H9 (cell line): Measurements from ENCODE around the gene ELAVL4. TPM values are rescaled to one million over a fixed set of nuclear protein-coding genes. Genes with fewer than 3 reads are reported as not detected.

Source experiments
- DNase-seq: peaks from one replicate; pipeline ENCODE4 v3.0.0-alpha.2; 2017
- H2AFZ ChIP-seq: one replicate; pipeline ENCODE4 v1.6.1; 2013; ENCODE audit warnings: mild to moderate bottlenecking, low read length, control low read depth, moderate library complexity
- H2AK5ac ChIP-seq: 2 replicates; pipeline ENCODE4 v1.6.1; 2013; ENCODE audit warnings: low read length, control low read depth, mixed read lengths; ENCODE audit not compliant: insufficient read length
- H2BK120ac ChIP-seq: one replicate; pipeline ENCODE4 v1.6.1; 2013; ENCODE audit warnings: low read depth, mild to moderate bottlenecking, low read length, control low read depth, inconsistent platforms; ENCODE audit not compliant: poor library complexity, severe bottlenecking
- H2BK12ac ChIP-seq: 2 replicates; pipeline ENCODE4 v1.6.1; 2013; ENCODE audit warnings: low read length, control low read depth, mixed read lengths, low read depth; ENCODE audit not compliant: insufficient read length
- H2BK15ac ChIP-seq: 2 replicates; pipeline ENCODE4 v1.6.1; 2013; ENCODE audit warnings: low read depth, low read length, control low read depth
- H2BK20ac ChIP-seq: one replicate; pipeline ENCODE4 v1.6.1; 2013; ENCODE audit warnings: low read depth, mild to moderate bottlenecking, low read length, control low read depth, inconsistent platforms; ENCODE audit not compliant: poor library complexity, severe bottlenecking
- H2BK5ac ChIP-seq: 2 replicates; pipeline ENCODE4 v1.6.1; 2013; ENCODE audit warnings: low read length, control low read depth, mixed read lengths; ENCODE audit not compliant: insufficient read length
- H3K14ac ChIP-seq: 2 replicates; pipeline ENCODE4 v1.6.1; 2013; ENCODE audit warnings: low read length, control low read depth; ENCODE audit not compliant: insufficient read depth
- H3K18ac ChIP-seq: 2 replicates; pipeline ENCODE4 v1.6.1; 2013; ENCODE audit warnings: low read depth, mild to moderate bottlenecking, mixed read lengths, low read length, control low read depth; ENCODE audit not compliant: insufficient read length
- H3K23ac ChIP-seq: 2 replicates; pipeline ENCODE4 v1.6.1; 2013; ENCODE audit warnings: low read length, control low read depth, mixed read lengths, low read depth; ENCODE audit not compliant: insufficient read length
- H3K23me2 ChIP-seq: 2 replicates; pipeline ENCODE4 v1.6.1; 2013; ENCODE audit warnings: low read depth, mild to moderate bottlenecking, mixed read lengths, low read length, control low read depth; ENCODE audit not compliant: insufficient read length, poor library complexity, severe bottlenecking
- H3K27ac ChIP-seq: 2 replicates; pipeline ENCODE4 v1.5.1; 2013; ENCODE audit warnings: low read length, control low read depth, mixed read lengths, low read depth; ENCODE audit not compliant: insufficient read length
- H3K27me3 ChIP-seq: 2 replicates; pipeline ENCODE4 v1.6.1; 2013; ENCODE audit warnings: low read length, control low read depth, inconsistent platforms; ENCODE audit not compliant: insufficient read depth
- H3K4ac ChIP-seq: 2 replicates; pipeline ENCODE4 v1.6.1; 2013; ENCODE audit warnings: low read depth, mild to moderate bottlenecking, control low read depth, inconsistent platforms, low read length, moderate library complexity
- H3K4me1 ChIP-seq: 2 replicates; pipeline ENCODE4 v1.6.1; 2013; ENCODE audit warnings: low read length, control low read depth, inconsistent platforms; ENCODE audit not compliant: insufficient read depth
- H3K4me2 ChIP-seq: 2 replicates; pipeline ENCODE4 v1.6.1; 2013; ENCODE audit warnings: low read length, control low read depth, mixed read lengths; ENCODE audit not compliant: insufficient read length, insufficient read depth
- H3K56ac ChIP-seq: 2 replicates; pipeline ENCODE4 v1.6.1; 2013; ENCODE audit warnings: low read depth, mild to moderate bottlenecking, mixed read lengths, low read length, control low read depth; ENCODE audit not compliant: insufficient read length
- H3K79me1 ChIP-seq: 2 replicates; pipeline ENCODE4 v1.6.1; 2013; ENCODE audit warnings: low read depth, mild to moderate bottlenecking, moderate library complexity, low read length, control low read depth, inconsistent platforms; ENCODE audit not compliant: insufficient read depth, poor library complexity, severe bottlenecking
- H3K79me2 ChIP-seq: 2 replicates; pipeline ENCODE4 v1.6.1; 2013; ENCODE audit warnings: low read length, control low read depth, inconsistent platforms; ENCODE audit not compliant: insufficient read depth
- H3K9ac ChIP-seq: 2 replicates; pipeline ENCODE4 v1.6.1; 2013; ENCODE audit warnings: low read length, control low read depth, mixed read lengths; ENCODE audit not compliant: insufficient read length; ENCODE audit errors: extremely low read depth
- H3K9me3 ChIP-seq: one replicate; pipeline ENCODE4 v1.6.1; 2013; ENCODE audit warnings: low read depth, low read length, inconsistent platforms; ENCODE audit not compliant: control insufficient read depth
- H3T11ph ChIP-seq: one replicate; pipeline ENCODE4 v1.6.1; 2013; ENCODE audit warnings: mild to moderate bottlenecking, low read length, control low read depth, inconsistent platforms
- H4K20me1 ChIP-seq: one replicate; pipeline ENCODE4 v1.6.1; 2013; ENCODE audit not compliant: control insufficient read depth, insufficient read length, insufficient read depth
- H4K5ac ChIP-seq: 2 replicates; pipeline ENCODE4 v1.6.1; 2013; ENCODE audit warnings: low read depth, mild to moderate bottlenecking, mixed read lengths, low read length, control low read depth; ENCODE audit not compliant: insufficient read length
- H4K8ac ChIP-seq: replicated peaks from 2 replicates; pipeline ENCODE4 v1.6.1; 2013; ENCODE audit warnings: low read length, control low read depth, mixed read lengths, low read depth; ENCODE audit not compliant: insufficient read length
- H4K91ac ChIP-seq: 2 replicates; pipeline ENCODE4 v1.6.1; 2013; ENCODE audit warnings: low read depth, mild to moderate bottlenecking, moderate library complexity, mixed read lengths, low read length, control low read depth; ENCODE audit not compliant: insufficient read length
- H3K27ac Mint-ChIP-seq, 3 experiments: 2 replicates in 2 of 3; 3 replicates in 1 of 3; pipeline ENCODE4 v1.8.0; 2020 to 2021; ENCODE audit warnings: mixed read lengths in 3 of 3, mild to moderate bottlenecking in 1 of 3, moderate library complexity in 1 of 3
- H3K27me3 Mint-ChIP-seq: 2 replicates; pipeline ENCODE4 v1.8.0; 2021; ENCODE audit warnings: low read depth, mild to moderate bottlenecking, moderate library complexity, mixed read lengths
- H3K36me3 Mint-ChIP-seq, 3 experiments: 2 replicates in 2 of 3; 3 replicates in 1 of 3; pipeline ENCODE4 v1.8.0; 2020 to 2021; ENCODE audit warnings: low read depth in 3 of 3, mixed read lengths in 3 of 3; ENCODE audit not compliant: insufficient read depth in 1 of 3
- H3K4me1 Mint-ChIP-seq, 2 experiments: 2 replicates each; pipeline ENCODE4 v1.8.0; 2020; ENCODE audit warnings: mixed read lengths in 2 of 2
- H3K4me3 Mint-ChIP-seq, 2 experiments: 2 replicates in 1 of 2; 3 replicates in 1 of 2; pipeline ENCODE4 v1.8.0; 2020 to 2021; ENCODE audit warnings: mild to moderate bottlenecking in 2 of 2, mixed read lengths in 2 of 2, moderate library complexity in 1 of 2
- H3K9me3 Mint-ChIP-seq, 2 experiments: 2 replicates in 1 of 2; 3 replicates in 1 of 2; pipeline ENCODE4 v1.8.0; 2020; ENCODE audit warnings: mild to moderate bottlenecking in 2 of 2, mixed read lengths in 2 of 2, moderate library complexity in 1 of 2
- CTCF ChIP-seq: fragments of 200-600 bp; sonication (generic); conservative IDR thresholded peaks from 3 replicates; pipeline ENCODE4 v1.8.0; 2021; ENCODE audit warnings: antibody characterized with exemption, mild to moderate bottlenecking
- WGBS: extraction: QIAGEN DNeasy Blood & Tissue Kit; methylation state at CpG from one replicate; pipeline ENCODE4 v1.1.7; 2013; ENCODE audit warnings: missing lambda C conversion rate, low lambda C conversion rate, mixed read lengths; ENCODE audit not compliant: insufficient read length; ENCODE audit errors: extremely low coverage; 5-methylcytosine and 5-hydroxymethylcytosine counted together
- total RNA-seq: library from RNA; stranded (reverse); gene quantifications from 2 replicates; pipeline ENCODE4 v1.2.1, GENCODE V29; 2021

ELAVL4 gene
- total RNA-seq, 1 experiment from 2014 or later, result not detected

GRCh38 chr1:50109647-50110075 is 941 bp downstream of the ELAVL4 start:
- no peaks in the 10 kb centered on the region for H3K27me3 ChIP-seq
- H2AFZ ChIP-seq, result no peak overlapping the region
- peaks cover 0 to 5% of the 10 kb centered on the region in 2 experiments; a peak in 1 of 4 replicates for H3K4me1 Mint-ChIP-seq
- no peak overlapping the region for H3K27ac Mint-ChIP-seq
- H3K9me3 Mint-ChIP-seq, result peaks cover 0 to 86% of the 10 kb centered on the region in 2 experiments; a peak in 2 of 5 replicates
- no peak overlapping the region for H3K9ac ChIP-seq
- no peak overlapping the region for H3K14ac ChIP-seq
- H3K27me3 Mint-ChIP-seq, result no peaks in the 10 kb centered on the region; the same call in 1 of the 2 replicates
- H3K9me3 ChIP-seq, result no peaks in the 10 kb centered on the region
- peaks cover 3% of the 10 kb centered on the region; the same call in 1 of the 2 replicates for H3K4me1 ChIP-seq
- no peak overlapping the region for H2BK120ac ChIP-seq
- H3K18ac ChIP-seq, result no peak overlapping the region
- no peak overlapping the region for H4K8ac ChIP-seq
- no peak overlapping the region for H3K4ac ChIP-seq
- H3K36me3 Mint-ChIP-seq, result peaks cover 0 to 28% (median 0%) of the 10 kb centered on the region in 3 experiments; a peak in 2 of 7 replicates
- TF ChIP-seq CTCF, result no peak
- no peak overlapping the region for H3K27ac ChIP-seq
- no CpG with 5 or more reads among the region's 8 CpGs for WGBS
- no peak overlapping the region for H2BK15ac ChIP-seq
- H3T11ph ChIP-seq, result no peak overlapping the region
- H3K4me3 Mint-ChIP-seq, result no peak overlapping the region
- H4K5ac ChIP-seq, result no peak overlapping the region
- no peak overlapping the region for H2BK12ac ChIP-seq
- no peak overlapping the region for H3K4me2 ChIP-seq
- no peak overlapping the region for H2AK5ac ChIP-seq
- no peak overlapping the region for H3K56ac ChIP-seq
- no peak overlapping the region for H2BK5ac ChIP-seq
- H2BK20ac ChIP-seq, result no peak overlapping the region
- no peaks in the 10 kb centered on the region for H4K20me1 ChIP-seq
- no peaks in the 10 kb centered on the region for H3K79me2 ChIP-seq
- H3K79me1 ChIP-seq, result no peaks in the 10 kb centered on the region
- no peak overlapping the region for H4K91ac ChIP-seq
- no peaks in the 10 kb centered on the region for H3K23me2 ChIP-seq
- no peak for DNase-seq
- H3K23ac ChIP-seq, result no peak overlapping the region
